Heart right ventricle (tissue), 16 donors: ENCODE data around the gene LRR1. TPM values are rescaled to one million over a fixed set of nuclear protein-coding genes. Genes with fewer than 3 reads are reported as not detected.

Experiments used
- ATAC-seq, 8 donors: fragments of 200-7000 bp; cut with Tn5 transposase; one replicate each; pipeline ENCODE4 v1.9.1; 2020; ENCODE audit warnings: mild to moderate bottlenecking in 8 of 8, moderate library complexity in 8 of 8, moderate number of reproducible peaks in 1 of 8
- DNase-seq, 2 donors: peaks; one replicate each; pipeline ENCODE4 v3.0.0-alpha.2; 2020
- H3K27ac ChIP-seq, 10 donors: fragments of 200-600 bp; sonication (generic) in 2 of 10; one replicate each; pipeline versions ENCODE4 v1.5.0 to v1.8.0; 2020 to 2022; ENCODE audit warnings: mild to moderate bottlenecking in 3 of 10
- H3K27me3 ChIP-seq, 7 donors: fragments of 200-600 bp; one replicate each; pipeline ENCODE4 v1.8.0; 2021 to 2022; ENCODE audit warnings: mild to moderate bottlenecking in 2 of 7
- H3K36me3 ChIP-seq, 9 donors: fragments of 200-600 bp; sonication (generic) in 1 of 9; one replicate each; pipeline versions ENCODE4 v1.5.0 to v1.8.0; 2020 to 2022; ENCODE audit warnings: mild to moderate bottlenecking in 2 of 9
- H3K4me1 ChIP-seq, 9 donors: fragments of 200-600 bp; sonication (generic) in 1 of 9; one replicate each; pipeline versions ENCODE4 v1.5.0 to v1.8.0; 2020 to 2022; ENCODE audit warnings: mild to moderate bottlenecking in 4 of 9
- H3K4me3 ChIP-seq, 10 donors: fragments of 200-600 bp; sonication (generic) in 2 of 10; one replicate each; pipeline versions ENCODE4 v1.5.0 to v1.8.0; 2020 to 2022; ENCODE audit warnings: mild to moderate bottlenecking in 7 of 10, moderate library complexity in 2 of 10
- H3K9me3 ChIP-seq, 11 donors: fragments of 200-600 bp in 10 of 11; sonication (generic) in 2 of 11; one replicate each; pipeline versions ENCODE4 v1.5.0 to v1.8.0; 2013 to 2022; ENCODE audit warnings: mild to moderate bottlenecking in 2 of 11, control low read depth in 1 of 11, moderate library complexity in 1 of 11
- WGBS, 2 donors: extraction: QIAGEN DNeasy Blood & Tissue Kit; methylation state at CpG; one replicate each; pipeline ENCODE4 v1.1.7; 2013; ENCODE audit warnings: inconsistent platforms in 1 of 2; 5-methylcytosine and 5-hydroxymethylcytosine counted together
- intact Hi-C, 10 donors: fragments of 100-400 bp; cut with DNase I; formaldehyde crosslinking; loops; one replicate each; pipeline versions ENCODE4 v1.11.1 to v1.14.2; 2022
- polyA plus RNA-seq, 2 donors: library from polyadenylated mRNA; stranded (reverse); fragments of 200-250 nt; gene quantifications; one replicate each; pipeline ENCODE4 v1.2.3, GENCODE V29; 2013
- total RNA-seq, 10 donors: library from RNA; stranded (reverse); fragmentation: NEBNext Ultra II Directional in 3 of 10; extraction: Animal tissue kit (Norgen Biotek cat#: 25700) in 3 of 10; gene quantifications; one replicate each; pipeline versions ENCODE4 v1.2.1 to v1.2.4, GENCODE V29; 2021 to 2023
- TF ChIP-seq, protein P1 (sequence below), 9 donors: fragments of 200-600 bp; sonication (generic) in 2 of 9; IDR thresholded peaks; one replicate each; pipeline versions ENCODE4 v1.5.0 to v1.8.0; 2021 to 2022; ENCODE audit warnings: antibody characterized with exemption in 9 of 9, mild to moderate bottlenecking in 5 of 9, moderate library complexity in 1 of 9
- donor health status: Arrhythmogenic right ventricular cardiomyopathy.
- donor health status: ischemic (EF 13 %, LVEDD 7.1; RV severe dilation, severe dysfunction).
- donor health status: healthy with polysubstance abuse.
- donor health status: DM: no; HTN: yes; CAD: no.
- donor health status: DM: no; HTN: no; CAD: no.
- donor health status: ischemic (EF 25% LVEDD 6.9; RV normal size, moderate dysfunction).
- donor health status: ischemic (EF 25% LVEDD 5.7; RV mildly dilated, moderate dysfunction).
- donor health status: healthy.
- donor health status: DM: yes; HTN: yes; CAD: no.
- donor health status: Ischemic cardiomyopathy.
- donor health status: ischemic (EF 35%, LVEDD 5.7; RV mildly dilated, moderate dysfunction).
- donor health status: nonischemic (EF 11% LVEDD 7.7; RV severe dilation, severe dysfunction).
- donor health status: DM: yes; HTN: yes; CAD: no.
- donor health status: PGD.
- donor health status: ischemic (EF 29% LVEDD 5.4; RV normal size, mild dysfunction).
- donor health status: nonischemic (EF 23%, LVEDD 6.1; RV moderate dilation, normal function).

LRR1 gene
- total and polyA plus RNA-seq, 12 donors, result 2.7 to 38.4 (median 6.5) TPM

DNA sequence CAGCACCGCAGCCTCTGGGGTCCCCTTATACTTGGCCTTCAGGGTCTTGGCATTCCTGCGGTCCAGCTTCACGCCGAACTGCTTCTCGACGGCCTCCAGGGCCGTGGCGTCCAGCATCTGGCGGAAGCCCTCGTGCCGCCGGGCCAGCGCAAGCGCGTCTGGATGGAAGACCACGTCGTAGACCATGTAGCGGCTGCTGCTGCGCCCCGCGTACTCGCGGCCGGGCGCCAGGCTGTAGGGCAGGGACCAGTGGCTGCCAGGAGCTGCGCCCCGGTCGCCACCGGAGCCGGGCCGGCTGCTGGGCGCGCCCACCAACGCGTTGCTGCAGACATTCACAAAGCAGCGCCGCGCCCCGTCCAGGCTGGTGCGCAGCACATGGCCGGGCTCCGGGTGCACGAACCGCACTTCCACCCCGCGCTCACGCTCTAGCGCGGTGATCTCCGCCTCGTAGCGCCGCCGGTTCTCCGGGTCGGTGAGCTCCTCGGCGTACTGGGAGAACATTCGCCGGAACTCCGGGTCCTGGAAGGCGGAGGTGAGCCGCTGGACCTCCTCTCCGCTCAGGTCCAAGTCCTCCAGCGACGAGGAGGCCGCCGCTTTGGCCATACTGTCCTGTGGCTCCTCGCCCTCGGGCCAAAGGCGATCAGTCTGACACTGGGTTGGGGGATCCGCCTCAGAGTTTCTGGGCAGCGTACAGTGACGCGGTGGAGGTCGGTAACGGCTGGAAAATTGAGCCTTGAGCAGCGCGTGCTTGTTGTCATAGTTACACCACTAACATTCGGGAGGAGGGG is 36.0 kb downstream of the LRR1 start, which contains the start of gene DNAAF2:
DNAAF2 (minus strand) TSS at position 698 of the 788 bp plus-strand sequence; CDS start at position 603, 95 bp downstream.
- peaks cover 0 to 34% (median 0%) of the 10 kb centered on the region in 9 donors for H3K36me3 ChIP-seq
- TF ChIP-seq, protein P1, sequence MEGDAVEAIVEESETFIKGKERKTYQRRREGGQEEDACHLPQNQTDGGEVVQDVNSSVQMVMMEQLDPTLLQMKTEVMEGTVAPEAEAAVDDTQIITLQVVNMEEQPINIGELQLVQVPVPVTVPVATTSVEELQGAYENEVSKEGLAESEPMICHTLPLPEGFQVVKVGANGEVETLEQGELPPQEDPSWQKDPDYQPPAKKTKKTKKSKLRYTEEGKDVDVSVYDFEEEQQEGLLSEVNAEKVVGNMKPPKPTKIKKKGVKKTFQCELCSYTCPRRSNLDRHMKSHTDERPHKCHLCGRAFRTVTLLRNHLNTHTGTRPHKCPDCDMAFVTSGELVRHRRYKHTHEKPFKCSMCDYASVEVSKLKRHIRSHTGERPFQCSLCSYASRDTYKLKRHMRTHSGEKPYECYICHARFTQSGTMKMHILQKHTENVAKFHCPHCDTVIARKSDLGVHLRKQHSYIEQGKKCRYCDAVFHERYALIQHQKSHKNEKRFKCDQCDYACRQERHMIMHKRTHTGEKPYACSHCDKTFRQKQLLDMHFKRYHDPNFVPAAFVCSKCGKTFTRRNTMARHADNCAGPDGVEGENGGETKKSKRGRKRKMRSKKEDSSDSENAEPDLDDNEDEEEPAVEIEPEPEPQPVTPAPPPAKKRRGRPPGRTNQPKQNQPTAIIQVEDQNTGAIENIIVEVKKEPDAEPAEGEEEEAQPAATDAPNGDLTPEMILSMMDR (IDR thresholded peaks at IDR 0.05), result peak in 1 of 9 donors; percentile 5
- H3K27me3 ChIP-seq, result no peaks in the 10 kb centered on the region
- H3K4me1 ChIP-seq, result peaks cover 8 to 65% (median 43%) of the 10 kb centered on the region in 9 donors
- peak; percentile 50 to 72 (median 54) for ATAC-seq
- intact Hi-C loops, result loop anchor here (2.0 to 10.0 kb wide), 12 partner anchors 50 to 230 kb away; partner anchors contain the start of genes KLHDC1 (in 6 of the 10), KLHDC2 (in 6 of the 10), POLE2 (in 3 of the 10) and NEMF (in 1 of the 10)
- WGBS, 2 donors, result 0% methylated on average over 78 to 80 of the region's 80 CpGs
- H3K9me3 ChIP-seq, result no peaks in the 10 kb centered on the region
- H3K27ac ChIP-seq, result peak within 1 kb of the TSS; percentile 84 to 99 (median 96)
- peak within 1 kb of the TSS; percentile 69 to 98 (median 88) for H3K4me3 ChIP-seq
- peak; percentile 59 to 62 for DNase-seq

DNA sequence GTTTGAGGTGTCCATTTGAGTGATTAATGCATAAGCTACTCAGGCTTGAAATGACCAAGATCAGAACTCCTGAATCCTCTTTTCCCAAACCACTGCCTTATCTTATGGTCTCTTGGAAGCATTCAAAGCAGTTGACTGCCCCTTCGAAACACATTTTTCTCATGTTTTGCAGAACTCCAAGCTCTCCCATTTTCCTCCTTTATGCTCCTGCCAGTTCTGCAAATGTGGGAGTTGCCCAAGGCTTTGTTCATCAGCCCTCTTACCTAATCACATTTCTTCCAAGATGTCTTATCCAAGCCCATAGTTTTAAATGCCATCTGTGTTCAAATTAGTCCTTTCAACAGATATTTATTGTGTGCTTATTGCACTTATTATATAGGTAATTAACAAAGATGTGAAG is 38.1 kb downstream of the LRR1 start:
- intact Hi-C loops, result loop anchor here in 9 of 10 donors (5.0 to 10.0 kb wide), 8 partner anchors 48 to 228 kb away; partner anchors contain the start of genes KLHDC2 (in 3 of the 9), POLE2 (in 2 of the 9), KLHDC1 (in 1 of the 9) and NEMF (in 1 of the 9)
- Histone ChIP-seq H3K27me3 (no peaks in the 10 kb centered on the region), H3K36me3 (peaks cover 0 to 42% (median 0%) of the 10 kb centered on the region in 9 donors), H3K9me3 (no peaks in the 10 kb centered on the region), H3K4me3 (no peak overlapping the region), H3K27ac (no peak overlapping the region), H3K4me1 (peaks cover 12 to 65% (median 37%) of the 10 kb centered on the region in 9 donors)
- DNase-seq (no peak), ATAC-seq (no peak)
- WGBS, 2 donors, result 80 to 82% methylated on average over 1 of the region's 1 CpG
- TF ChIP-seq, protein P1 (IDR thresholded peaks at IDR 0.05), result no peak

DNA sequence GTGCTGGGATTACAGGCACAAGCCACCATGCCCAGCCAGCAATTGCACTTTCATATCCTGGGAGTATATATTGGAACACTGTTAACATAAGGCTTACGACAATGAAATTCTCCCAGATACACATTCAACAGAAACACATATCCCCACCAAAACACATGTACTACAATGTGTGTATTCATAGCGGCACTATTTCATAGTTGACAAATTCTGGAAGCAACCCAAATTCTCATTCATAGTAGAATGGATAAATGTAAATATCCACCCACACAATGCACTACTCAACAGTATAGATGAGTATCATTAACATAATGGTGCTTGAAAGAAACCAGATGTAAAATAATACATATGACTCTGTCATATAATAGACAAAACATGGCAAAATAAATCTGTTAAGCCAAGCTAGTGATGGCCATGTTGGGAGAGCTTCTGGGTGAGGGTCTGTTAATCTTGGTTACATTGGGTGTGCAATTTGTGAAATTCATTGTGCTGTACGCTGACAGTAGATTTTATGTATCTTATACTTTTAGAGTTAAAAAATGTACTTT is 38.9 kb downstream of the LRR1 start:
- 93 to 97% methylated on average over 3 of the region's 3 CpGs for WGBS, 2 donors
- ATAC-seq (no peak), DNase-seq (no peak)
- TF ChIP-seq, protein P1 (IDR thresholded peaks at IDR 0.05), result no peak
- Histone ChIP-seq H3K4me3 (no peak overlapping the region), H3K9me3 (no peaks in the 10 kb centered on the region), H3K36me3 (peaks cover 0 to 42% (median 0%) of the 10 kb centered on the region in 9 donors), H3K4me1 (peaks cover 8 to 65% (median 35%) of the 10 kb centered on the region in 9 donors), H3K27ac (no peak overlapping the region), H3K27me3 (no peaks in the 10 kb centered on the region)
- intact Hi-C loops, result loop anchor here in 9 of 10 donors (5.0 to 10.0 kb wide), 8 partner anchors 47 to 227 kb away; partner anchors contain the start of genes KLHDC2 (in 3 of the 9), POLE2 (in 2 of the 9), KLHDC1 (in 1 of the 9) and NEMF (in 1 of the 9)
